ENCODE measurements around the gene DHTKD1.

The DHTKD1 gene

GRCh38 chr10:12068449-12069269 lies at the start of gene DHTKD1 (continued):
- peak; percentile 64; the same call in 1 of the 2 replicates for TF ChIP-seq KLF9 (tag by site-specific recombination; IDR thresholded peaks at IDR 0.05; ENCODE audit: low read depth)
- TF ChIP-seq GLIS2 (tag by site-specific recombination; IDR thresholded peaks at IDR 0.05), result peak; percentile 72
- peak; percentile 83 for TF ChIP-seq ZIC2 (tag by site-specific recombination; IDR thresholded peaks at IDR 0.05)
- peak; percentile 71 for TF ChIP-seq HIC1 (tag by site-specific recombination; IDR thresholded peaks at IDR 0.05)
- TF ChIP-seq BCL11A (tag by site-specific recombination; IDR thresholded peaks at IDR 0.05; ENCODE audit: low read depth), result 0 out of 2 replicates have a peak, but pooled peaks have one; percentile 34
- TF ChIP-seq PBX3 (CRISPR knock-in tag; IDR thresholded peaks at IDR 0.05), result no peak
- no peak for TF ChIP-seq ZNF558 (tag by site-specific recombination; IDR thresholded peaks at IDR 0.05)
- no peak for TF ChIP-seq ZNF157 (tag by site-specific recombination; IDR thresholded peaks at IDR 0.05)
- TF ChIP-seq KLF17 (tag by site-specific recombination; IDR thresholded peaks at IDR 0.05), result peak; percentile 34; the same call in 1 of the 2 replicates
- TF ChIP-seq ZNF660 (tag by site-specific recombination; IDR thresholded peaks at IDR 0.05), result peak; percentile 27
- TF ChIP-seq ZNF302 (tag by site-specific recombination; IDR thresholded peaks at IDR 0.05; ENCODE audit: low read depth), result no peak
- TF ChIP-seq ZNF24 (tag by site-specific recombination; IDR thresholded peaks at IDR 0.05), result 0 out of 2 replicates have a peak, but pooled peaks have one; percentile 23
- no peak for TF ChIP-seq ZNF138 (tag by site-specific recombination; IDR thresholded peaks at IDR 0.05; ENCODE audit: borderline replicate concordance)
- peak; percentile 44; the same call in 1 of the 2 replicates for TF ChIP-seq ZXDB (tag by site-specific recombination; IDR thresholded peaks at IDR 0.05)
- TF ChIP-seq ZNF837 (tag by site-specific recombination; IDR thresholded peaks at IDR 0.05), result no peak
- TF ChIP-seq ZNF692 (tag by site-specific recombination; IDR thresholded peaks at IDR 0.05), result peak; percentile 57
- peak; percentile 30; the same call in 1 of the 2 replicates for TF ChIP-seq CTCF (tag by site-specific recombination; IDR thresholded peaks at IDR 0.05)
- peak; percentile 100 for TF ChIP-seq SP2 (tag by site-specific recombination; IDR thresholded peaks at IDR 0.05)
- TF ChIP-seq ZNF2 (tag by site-specific recombination; IDR thresholded peaks at IDR 0.05), result 0 out of 2 replicates have a peak, but pooled peaks have one; percentile 15
- TF ChIP-seq ZNF571 (tag by site-specific recombination; IDR thresholded peaks at IDR 0.05), result no peak
